Measurements from ENCODE around the gene ZNF282. TPM values are rescaled to one million over a fixed set of nuclear protein-coding genes. Genes with fewer than 3 reads are reported as not detected.

ZNF282 gene
- total RNA-seq, 2 experiments from 2014 or later: 29.3 to 29.7 TPM

- intact Hi-C loops (cut with micrococcal nuclease): no loop called here
- Mint-ChIP-seq H3K4me3 (no peak overlapping the region), H3K27me3 (no peaks in the 10 kb centered on the region), H3K9me3 (no peaks in the 10 kb centered on the region), H3K27ac (no peak overlapping the region), H3K36me3 (ENCODE audit: low read depth) (peaks cover 68% of the 10 kb centered on the region), H3K4me1 (ENCODE audit: low read depth) (peaks cover 31% of the 10 kb centered on the region)
- CTCF ChIA-PET: interaction anchor here (1.7 kb wide), 1 partner anchor 11 kb away, joined by 4 read pairs; no protein-coding TSS in a partner anchor
- POLR2A ChIA-PET: interaction anchor here (0.5 to 1.3 kb wide), 2 partner anchors 12 to 141 kb away, joined by 3 to 4 read pairs; partner anchors contain the start of gene ZNF282
- DNase-seq (no peak), ATAC-seq (no peak)
- no peak for TF ChIP-seq CTCF (IDR thresholded peaks at IDR 0.05)
These were observed 12.1 kb downstream of the ZNF282 start for GRCh38 chr7:149207324-149208035.

- peak; percentile 68 for TF ChIP-seq CTCF (IDR thresholded peaks at IDR 0.05)
- POLR2A ChIA-PET: interaction anchor here (0.7 to 2.1 kb wide), 3 partner anchors 30 to 68 kb away, joined by 3 to 6 read pairs (median 5); no protein-coding TSS in a partner anchor
- peaks cover 20% of the 10 kb centered on the region for H3K4me1 Mint-ChIP-seq (ENCODE audit: low read depth)
These were observed 14.3 kb downstream of the ZNF282 start for GRCh38 chr7:149209518-149210269.

GRCh38 chr7:149210551-149210950 is 15.2 kb downstream of the ZNF282 start:
- no peak for TF ChIP-seq CTCF (IDR thresholded peaks at IDR 0.05)
- intact Hi-C loops (cut with micrococcal nuclease): no loop called here
- Mint-ChIP-seq H3K9me3 (no peaks in the 10 kb centered on the region), H3K4me1 (ENCODE audit: low read depth) (peaks cover 18% of the 10 kb centered on the region), H3K27me3 (no peaks in the 10 kb centered on the region), H3K4me3 (no peak overlapping the region), H3K36me3 (ENCODE audit: low read depth) (peaks cover 65% of the 10 kb centered on the region), H3K27ac (peak overlapping the region; percentile 91)
- POLR2A ChIA-PET: interaction anchor here (0.7 to 2.1 kb wide), 4 partner anchors 8 to 67 kb away, joined by 3 to 6 read pairs (median 4); no protein-coding TSS in a partner anchor
- DNase-seq (no peak), ATAC-seq (no peak)
- CTCF ChIA-PET: interaction anchor here (0.6 to 1.4 kb wide), 7 partner anchors 8 to 74 kb away, joined by 3 to 6 read pairs (median 4); partner anchors contain the start of genes ZNF282 and ZNF398

More at GRCh38 chr7:149209518-149210269, 14.3 kb downstream of the ZNF282 start:
- intact Hi-C loops (cut with micrococcal nuclease): no loop called here
- Mint-ChIP-seq H3K36me3 (ENCODE audit: low read depth) (peaks cover 62% of the 10 kb centered on the region), H3K4me3 (no peak overlapping the region), H3K27me3 (no peaks in the 10 kb centered on the region), H3K27ac (peak overlapping the region; percentile 91), H3K9me3 (no peaks in the 10 kb centered on the region)
- CTCF ChIA-PET: interaction anchor here (0.6 to 1.4 kb wide), 7 partner anchors 9 to 75 kb away, joined by 3 to 6 read pairs (median 4); partner anchors contain the start of genes ZNF282 and ZNF398
- ATAC-seq: peak; percentile 90
- peak; percentile 90 for DNase-seq

- Mint-ChIP-seq H3K4me1 (ENCODE audit: low read depth) (peaks cover 12% of the 10 kb centered on the region), H3K27me3 (no peaks in the 10 kb centered on the region), H3K4me3 (no peak overlapping the region), H3K27ac (no peak overlapping the region), H3K36me3 (ENCODE audit: low read depth) (peaks cover 63% of the 10 kb centered on the region), H3K9me3 (no peaks in the 10 kb centered on the region)
- ChIA-PET CTCF (interaction anchor here (0.9 to 1.2 kb wide), 2 partner anchors 19 to 48 kb away, joined by 3 read pairs; partner anchors contain the start of gene ZNF783), POLR2A (interaction anchor here (0.9 to 2.3 kb wide), 2 partner anchors 9 to 18 kb away, joined by 3 to 8 read pairs; partner anchors contain the start of gene ZNF282)
- DNase-seq: no peak
- intact Hi-C loops (cut with micrococcal nuclease): no loop called here
- no peak for TF ChIP-seq CTCF (IDR thresholded peaks at IDR 0.05)
- no peak for ATAC-seq
These were observed 18.8 kb downstream of the ZNF282 start for GRCh38 chr7:149214020-149214720.

Data from activated CD8-positive, alpha-beta T cell treated with anti-CD3 and anti-CD28 coated beads for 36 hours (primary cell).